H9 (cell line): ENCODE results near the gene MCFD2. TPM values are rescaled to one million over a fixed set of nuclear protein-coding genes. Genes with fewer than 3 reads are reported as not detected.

Experiments
- DNase-seq: peaks from one replicate; pipeline ENCODE4 v3.0.0-alpha.2; 2017
- H2AFZ ChIP-seq: one replicate; pipeline ENCODE4 v1.6.1; 2013; ENCODE audit warnings: mild to moderate bottlenecking, low read length, control low read depth, moderate library complexity
- H2AK5ac ChIP-seq: 2 replicates; pipeline ENCODE4 v1.6.1; 2013; ENCODE audit warnings: low read length, control low read depth, mixed read lengths; ENCODE audit not compliant: insufficient read length
- H2BK120ac ChIP-seq: one replicate; pipeline ENCODE4 v1.6.1; 2013; ENCODE audit warnings: low read depth, mild to moderate bottlenecking, low read length, control low read depth, inconsistent platforms; ENCODE audit not compliant: poor library complexity, severe bottlenecking
- H2BK12ac ChIP-seq: 2 replicates; pipeline ENCODE4 v1.6.1; 2013; ENCODE audit warnings: low read length, control low read depth, mixed read lengths, low read depth; ENCODE audit not compliant: insufficient read length
- H2BK15ac ChIP-seq: 2 replicates; pipeline ENCODE4 v1.6.1; 2013; ENCODE audit warnings: low read depth, low read length, control low read depth
- H2BK20ac ChIP-seq: one replicate; pipeline ENCODE4 v1.6.1; 2013; ENCODE audit warnings: low read depth, mild to moderate bottlenecking, low read length, control low read depth, inconsistent platforms; ENCODE audit not compliant: poor library complexity, severe bottlenecking
- H2BK5ac ChIP-seq: 2 replicates; pipeline ENCODE4 v1.6.1; 2013; ENCODE audit warnings: low read length, control low read depth, mixed read lengths; ENCODE audit not compliant: insufficient read length
- H3K14ac ChIP-seq: 2 replicates; pipeline ENCODE4 v1.6.1; 2013; ENCODE audit warnings: low read length, control low read depth; ENCODE audit not compliant: insufficient read depth
- H3K18ac ChIP-seq: 2 replicates; pipeline ENCODE4 v1.6.1; 2013; ENCODE audit warnings: low read depth, mild to moderate bottlenecking, mixed read lengths, low read length, control low read depth; ENCODE audit not compliant: insufficient read length
- H3K23ac ChIP-seq: 2 replicates; pipeline ENCODE4 v1.6.1; 2013; ENCODE audit warnings: low read length, control low read depth, mixed read lengths, low read depth; ENCODE audit not compliant: insufficient read length
- H3K23me2 ChIP-seq: 2 replicates; pipeline ENCODE4 v1.6.1; 2013; ENCODE audit warnings: low read depth, mild to moderate bottlenecking, mixed read lengths, low read length, control low read depth; ENCODE audit not compliant: insufficient read length, poor library complexity, severe bottlenecking
- H3K27ac ChIP-seq: 2 replicates; pipeline ENCODE4 v1.5.1; 2013; ENCODE audit warnings: low read length, control low read depth, mixed read lengths, low read depth; ENCODE audit not compliant: insufficient read length
- H3K27me3 ChIP-seq: 2 replicates; pipeline ENCODE4 v1.6.1; 2013; ENCODE audit warnings: low read length, control low read depth, inconsistent platforms; ENCODE audit not compliant: insufficient read depth
- H3K4ac ChIP-seq: 2 replicates; pipeline ENCODE4 v1.6.1; 2013; ENCODE audit warnings: low read depth, mild to moderate bottlenecking, control low read depth, inconsistent platforms, low read length, moderate library complexity
- H3K4me1 ChIP-seq: 2 replicates; pipeline ENCODE4 v1.6.1; 2013; ENCODE audit warnings: low read length, control low read depth, inconsistent platforms; ENCODE audit not compliant: insufficient read depth
- H3K4me2 ChIP-seq: 2 replicates; pipeline ENCODE4 v1.6.1; 2013; ENCODE audit warnings: low read length, control low read depth, mixed read lengths; ENCODE audit not compliant: insufficient read length, insufficient read depth
- H3K56ac ChIP-seq: 2 replicates; pipeline ENCODE4 v1.6.1; 2013; ENCODE audit warnings: low read depth, mild to moderate bottlenecking, mixed read lengths, low read length, control low read depth; ENCODE audit not compliant: insufficient read length
- H3K79me1 ChIP-seq: 2 replicates; pipeline ENCODE4 v1.6.1; 2013; ENCODE audit warnings: low read depth, mild to moderate bottlenecking, moderate library complexity, low read length, control low read depth, inconsistent platforms; ENCODE audit not compliant: insufficient read depth, poor library complexity, severe bottlenecking
- H3K79me2 ChIP-seq: 2 replicates; pipeline ENCODE4 v1.6.1; 2013; ENCODE audit warnings: low read length, control low read depth, inconsistent platforms; ENCODE audit not compliant: insufficient read depth
- H3K9ac ChIP-seq: 2 replicates; pipeline ENCODE4 v1.6.1; 2013; ENCODE audit warnings: low read length, control low read depth, mixed read lengths; ENCODE audit not compliant: insufficient read length; ENCODE audit errors: extremely low read depth
- H3K9me3 ChIP-seq: one replicate; pipeline ENCODE4 v1.6.1; 2013; ENCODE audit warnings: low read depth, low read length, inconsistent platforms; ENCODE audit not compliant: control insufficient read depth
- H3T11ph ChIP-seq: one replicate; pipeline ENCODE4 v1.6.1; 2013; ENCODE audit warnings: mild to moderate bottlenecking, low read length, control low read depth, inconsistent platforms
- H4K20me1 ChIP-seq: one replicate; pipeline ENCODE4 v1.6.1; 2013; ENCODE audit not compliant: control insufficient read depth, insufficient read length, insufficient read depth
- H4K5ac ChIP-seq: 2 replicates; pipeline ENCODE4 v1.6.1; 2013; ENCODE audit warnings: low read depth, mild to moderate bottlenecking, mixed read lengths, low read length, control low read depth; ENCODE audit not compliant: insufficient read length
- H4K8ac ChIP-seq: replicated peaks from 2 replicates; pipeline ENCODE4 v1.6.1; 2013; ENCODE audit warnings: low read length, control low read depth, mixed read lengths, low read depth; ENCODE audit not compliant: insufficient read length
- H4K91ac ChIP-seq: 2 replicates; pipeline ENCODE4 v1.6.1; 2013; ENCODE audit warnings: low read depth, mild to moderate bottlenecking, moderate library complexity, mixed read lengths, low read length, control low read depth; ENCODE audit not compliant: insufficient read length
- H3K27ac Mint-ChIP-seq, 3 experiments: 2 replicates in 2 of 3; 3 replicates in 1 of 3; pipeline ENCODE4 v1.8.0; 2020 to 2021; ENCODE audit warnings: mixed read lengths in 3 of 3, mild to moderate bottlenecking in 1 of 3, moderate library complexity in 1 of 3
- H3K27me3 Mint-ChIP-seq: 2 replicates; pipeline ENCODE4 v1.8.0; 2021; ENCODE audit warnings: low read depth, mild to moderate bottlenecking, moderate library complexity, mixed read lengths
- H3K36me3 Mint-ChIP-seq, 3 experiments: 2 replicates in 2 of 3; 3 replicates in 1 of 3; pipeline ENCODE4 v1.8.0; 2020 to 2021; ENCODE audit warnings: low read depth in 3 of 3, mixed read lengths in 3 of 3; ENCODE audit not compliant: insufficient read depth in 1 of 3
- H3K4me1 Mint-ChIP-seq, 2 experiments: 2 replicates each; pipeline ENCODE4 v1.8.0; 2020; ENCODE audit warnings: mixed read lengths in 2 of 2
- H3K4me3 Mint-ChIP-seq, 2 experiments: 2 replicates in 1 of 2; 3 replicates in 1 of 2; pipeline ENCODE4 v1.8.0; 2020 to 2021; ENCODE audit warnings: mild to moderate bottlenecking in 2 of 2, mixed read lengths in 2 of 2, moderate library complexity in 1 of 2
- H3K9me3 Mint-ChIP-seq, 2 experiments: 2 replicates in 1 of 2; 3 replicates in 1 of 2; pipeline ENCODE4 v1.8.0; 2020; ENCODE audit warnings: mild to moderate bottlenecking in 2 of 2, mixed read lengths in 2 of 2, moderate library complexity in 1 of 2
- WGBS: extraction: QIAGEN DNeasy Blood & Tissue Kit; methylation state at CpG from one replicate; pipeline ENCODE4 v1.1.7; 2013; ENCODE audit warnings: missing lambda C conversion rate, low lambda C conversion rate, mixed read lengths; ENCODE audit not compliant: insufficient read length; ENCODE audit errors: extremely low coverage; 5-methylcytosine and 5-hydroxymethylcytosine counted together
- total RNA-seq: library from RNA; stranded (reverse); gene quantifications from 2 replicates; pipeline ENCODE4 v1.2.1, GENCODE V29; 2021
- TF ChIP-seq, protein P1 (sequence below): fragments of 200-600 bp; sonication (generic); conservative IDR thresholded peaks from 3 replicates; pipeline ENCODE4 v1.8.0; 2021; ENCODE audit warnings: antibody characterized with exemption, mild to moderate bottlenecking

Gene MCFD2
- total RNA-seq, 1 experiment from 2014 or later = 64.6 TPM

DNA sequence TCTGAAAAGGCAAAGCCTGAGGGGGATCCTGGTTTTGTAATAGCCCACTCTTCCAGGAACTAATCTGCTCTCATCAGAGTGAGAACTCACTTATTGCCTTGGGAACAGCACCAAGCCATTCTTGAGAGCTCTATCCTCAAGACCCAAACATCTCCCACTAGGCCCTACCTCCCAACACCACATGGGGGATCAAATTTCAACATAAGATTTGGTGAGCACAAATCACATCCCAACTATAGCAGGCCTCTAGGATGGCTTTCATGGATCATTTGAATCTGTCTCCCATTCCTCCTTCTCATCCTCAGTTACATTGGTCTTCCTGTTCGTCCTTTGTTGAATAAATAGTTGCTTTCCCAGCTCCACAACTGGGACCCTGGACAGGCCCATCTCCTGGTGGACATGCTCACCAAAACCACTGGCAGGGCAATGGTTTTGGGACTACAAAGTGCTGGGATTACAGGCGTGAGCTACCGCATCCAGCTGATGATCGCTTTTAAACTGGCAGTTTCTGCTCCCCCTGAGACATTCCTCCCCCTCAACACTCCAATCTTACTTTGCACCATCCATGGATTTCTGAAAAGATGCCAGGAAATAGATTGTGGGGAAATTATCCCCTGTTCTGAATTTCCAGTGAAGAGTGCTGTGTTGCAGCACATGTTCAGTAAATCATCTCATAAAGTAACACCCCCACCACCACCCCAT, 42.6 kb downstream of the MCFD2 start:
- TF ChIP-seq, protein P1, sequence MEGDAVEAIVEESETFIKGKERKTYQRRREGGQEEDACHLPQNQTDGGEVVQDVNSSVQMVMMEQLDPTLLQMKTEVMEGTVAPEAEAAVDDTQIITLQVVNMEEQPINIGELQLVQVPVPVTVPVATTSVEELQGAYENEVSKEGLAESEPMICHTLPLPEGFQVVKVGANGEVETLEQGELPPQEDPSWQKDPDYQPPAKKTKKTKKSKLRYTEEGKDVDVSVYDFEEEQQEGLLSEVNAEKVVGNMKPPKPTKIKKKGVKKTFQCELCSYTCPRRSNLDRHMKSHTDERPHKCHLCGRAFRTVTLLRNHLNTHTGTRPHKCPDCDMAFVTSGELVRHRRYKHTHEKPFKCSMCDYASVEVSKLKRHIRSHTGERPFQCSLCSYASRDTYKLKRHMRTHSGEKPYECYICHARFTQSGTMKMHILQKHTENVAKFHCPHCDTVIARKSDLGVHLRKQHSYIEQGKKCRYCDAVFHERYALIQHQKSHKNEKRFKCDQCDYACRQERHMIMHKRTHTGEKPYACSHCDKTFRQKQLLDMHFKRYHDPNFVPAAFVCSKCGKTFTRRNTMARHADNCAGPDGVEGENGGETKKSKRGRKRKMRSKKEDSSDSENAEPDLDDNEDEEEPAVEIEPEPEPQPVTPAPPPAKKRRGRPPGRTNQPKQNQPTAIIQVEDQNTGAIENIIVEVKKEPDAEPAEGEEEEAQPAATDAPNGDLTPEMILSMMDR = no peak
- Mint-ChIP-seq H3K27ac (no peak overlapping the region), H3K4me3 (no peak overlapping the region), H3K27me3 (peaks cover 2% of the 10 kb centered on the region), H3K9me3 (no peaks in the 10 kb centered on the region; a peak in 2 of 5 replicates), H3K36me3 (no peaks in the 10 kb centered on the region), H3K4me1 (peaks cover 5 to 8% of the 10 kb centered on the region in 2 experiments; a peak in 3 of 4 replicates)
- no peak overlapping the region for H4K8ac ChIP-seq
- no peak overlapping the region for H3T11ph ChIP-seq
- no peak overlapping the region for H2BK120ac ChIP-seq
- H3K79me1 ChIP-seq = no peaks in the 10 kb centered on the region
- no peak overlapping the region for H2BK5ac ChIP-seq
- H3K79me2 ChIP-seq = no peaks in the 10 kb centered on the region
- no peak overlapping the region for H3K18ac ChIP-seq
- no peaks in the 10 kb centered on the region for H4K20me1 ChIP-seq
- H3K9me3 ChIP-seq = no peaks in the 10 kb centered on the region
- H2BK12ac ChIP-seq = no peak overlapping the region
- no peak overlapping the region for H3K14ac ChIP-seq
- no peak overlapping the region for H3K9ac ChIP-seq
- H2BK15ac ChIP-seq = no peak overlapping the region
- H2AK5ac ChIP-seq = no peak overlapping the region
- no peak overlapping the region for H2AFZ ChIP-seq
- H3K4me2 ChIP-seq = no peak overlapping the region
- H4K5ac ChIP-seq = no peak overlapping the region
- no CpG with 5 or more reads among the region's 4 CpGs for WGBS
- H3K23me2 ChIP-seq = no peaks in the 10 kb centered on the region
- H4K91ac ChIP-seq = no peak overlapping the region
- H3K27me3 ChIP-seq = no peaks in the 10 kb centered on the region
- no peak overlapping the region for H2BK20ac ChIP-seq
- DNase-seq = no peak
- no peak overlapping the region for H3K56ac ChIP-seq
- no peak overlapping the region for H3K23ac ChIP-seq
- H3K4ac ChIP-seq = no peak overlapping the region
- H3K27ac ChIP-seq = no peak overlapping the region
- no peaks in the 10 kb centered on the region for H3K4me1 ChIP-seq
